HEK293 (cell line): ENCODE data around the gene HPCAL1.

Experiments
- CTCF ChIA-PET: fragments of 350-600 bp; formaldehyde crosslinking; extraction: SDS; loops from one replicate; lab custom pipeline; 2021; ENCODE audit warnings: antibody characterized with exemption; lab: Yijun Ruan, JAX
- POLR2A ChIA-PET: fragments of 300-600 bp; formaldehyde crosslinking; extraction: SDS; loops from one replicate; lab custom pipeline; 2020; ENCODE audit warnings: antibody characterized with exemption, inconsistent platforms; lab: Yijun Ruan, JAX
- H3K27ac ChIP-seq: fragments of 200-500 bp; sonication (Bioruptor generic); 2 replicates; pipeline ENCODE4 v1.5.1; 2014; ENCODE audit warnings: low read depth, low read length, control low read depth, inconsistent platforms; ENCODE audit errors: extremely low read depth
- H3K36me3 ChIP-seq, 2 experiments: fragments of 200-500 bp in 1 of 2; sonication (Bioruptor generic) in 1 of 2; 1 replicate in 1 of 2; 2 replicates in 1 of 2; pipeline ENCODE4 v1.5.1; 2014 to 2017; ENCODE audit warnings: inconsistent platforms in 2 of 2, low read length in 2 of 2; ENCODE audit not compliant: control insufficient read depth in 2 of 2, insufficient read depth in 1 of 2
- H3K4me1 ChIP-seq: fragments of 200-500 bp; sonication (Bioruptor generic); 2 replicates; pipeline ENCODE4 v1.5.1; 2014; ENCODE audit warnings: mild to moderate bottlenecking, low read length, inconsistent platforms; ENCODE audit not compliant: control insufficient read depth, insufficient read depth
- H3K4me3 ChIP-seq: 2 replicates; pipeline ENCODE4 v1.5.1; 2011; ENCODE audit warnings: low read depth, mild to moderate bottlenecking, control low read depth, low read length, moderate library complexity
- H3K9me3 ChIP-seq: fragments of 200-500 bp; sonication (Bioruptor generic); 2 replicates; pipeline ENCODE4 v1.5.1; 2014; ENCODE audit warnings: low read depth, low read length, inconsistent platforms; ENCODE audit not compliant: control insufficient read depth, insufficient read depth
- GFI1B ChIP-seq: fragments of 450-650 bp; formaldehyde crosslinking; IDR thresholded peaks from 2 replicates; pipeline ENCODE4 v1.5.1; 2016; ENCODE audit warnings: missing biosample characterization, missing genetic modification characterization
- GLIS1 ChIP-seq: fragments of 450-650 bp; formaldehyde crosslinking; IDR thresholded peaks from 2 replicates; pipeline ENCODE4 v1.5.1; 2016; ENCODE audit warnings: missing biosample characterization, missing genetic modification characterization
- HOXC10 ChIP-seq: sonication (generic); formaldehyde crosslinking; IDR thresholded peaks from 2 replicates; pipeline ENCODE4 v1.8.1; 2023; ENCODE audit warnings: mild to moderate bottlenecking, missing genetic modification reagents
- HOXD13 ChIP-seq: sonication (generic); formaldehyde crosslinking; IDR thresholded peaks from 2 replicates; pipeline ENCODE4 v1.8.0; 2022; ENCODE audit warnings: missing genetic modification reagents, borderline replicate concordance
- KLF17 ChIP-seq: fragments of 450-650 bp; formaldehyde crosslinking; IDR thresholded peaks from 2 replicates; pipeline ENCODE4 v1.5.1; 2016; ENCODE audit warnings: missing biosample characterization, missing genetic modification characterization
- KLF7 ChIP-seq: fragments of 450-650 bp; formaldehyde crosslinking; IDR thresholded peaks from 2 replicates; pipeline ENCODE4 v1.5.1; 2016; ENCODE audit warnings: missing biosample characterization, missing genetic modification characterization, borderline replicate concordance
- PBX3 ChIP-seq: sonication (generic); formaldehyde crosslinking; IDR thresholded peaks from 2 replicates; pipeline ENCODE4 v1.8.1; 2022; ENCODE audit warnings: mild to moderate bottlenecking, moderate library complexity, missing genetic modification reagents
- PRDM10 ChIP-seq: fragments of 450-650 bp; formaldehyde crosslinking; IDR thresholded peaks from 2 replicates; pipeline ENCODE4 v1.5.1; 2016; ENCODE audit warnings: missing biosample characterization, missing genetic modification characterization
- RBAK ChIP-seq: fragments of 450-650 bp; formaldehyde crosslinking; IDR thresholded peaks from 2 replicates; pipeline ENCODE4 v1.5.1; 2016; ENCODE audit warnings: missing biosample characterization, missing genetic modification characterization
- REPIN1 ChIP-seq: fragments of 450-650 bp; formaldehyde crosslinking; IDR thresholded peaks from 2 replicates; pipeline ENCODE4 v1.5.1; 2017; ENCODE audit warnings: missing biosample characterization, missing genetic modification characterization, low read depth
- SP7 ChIP-seq: fragments of 450-650 bp; formaldehyde crosslinking; IDR thresholded peaks from 2 replicates; pipeline ENCODE4 v1.5.1; 2016; ENCODE audit warnings: missing biosample characterization, missing genetic modification characterization
- ZFP37 ChIP-seq: fragments of 450-650 bp; formaldehyde crosslinking; IDR thresholded peaks from 2 replicates; pipeline ENCODE4 v1.5.1; 2016; ENCODE audit warnings: missing biosample characterization, missing genetic modification characterization
- ZNF174 ChIP-seq: fragments of 450-650 bp; formaldehyde crosslinking; IDR thresholded peaks from 2 replicates; pipeline ENCODE4 v1.5.0; 2017; ENCODE audit warnings: missing biosample characterization, mild to moderate bottlenecking, missing genetic modification characterization
- ZNF175 ChIP-seq: fragments of 450-650 bp; formaldehyde crosslinking; IDR thresholded peaks from 2 replicates; pipeline ENCODE4 v1.5.1; 2016; ENCODE audit warnings: missing biosample characterization, missing genetic modification characterization
- ZNF239 ChIP-seq: fragments of 450-650 bp; formaldehyde crosslinking; IDR thresholded peaks from 2 replicates; pipeline ENCODE4 v1.5.1; 2016; ENCODE audit warnings: missing biosample characterization, missing genetic modification characterization
- ZNF266 ChIP-seq: fragments of 450-650 bp; formaldehyde crosslinking; IDR thresholded peaks from 2 replicates; pipeline ENCODE4 v1.5.1; 2016; ENCODE audit warnings: missing biosample characterization, missing genetic modification characterization, low read depth
- ZNF280C ChIP-seq: fragments of 450-650 bp; formaldehyde crosslinking; IDR thresholded peaks from 2 replicates; pipeline ENCODE4 v1.5.1; 2016; ENCODE audit warnings: missing biosample characterization, missing genetic modification characterization
- ZNF398 ChIP-seq: fragments of 450-650 bp; formaldehyde crosslinking; IDR thresholded peaks from 2 replicates; pipeline ENCODE4 v1.5.1; 2017; ENCODE audit warnings: missing biosample characterization, missing genetic modification characterization
- ZNF501 ChIP-seq: fragments of 450-650 bp; formaldehyde crosslinking; IDR thresholded peaks from 2 replicates; pipeline ENCODE4 v1.5.1; 2016; ENCODE audit warnings: missing biosample characterization, missing genetic modification characterization
- ZNF510 ChIP-seq: fragments of 450-650 bp; formaldehyde crosslinking; IDR thresholded peaks from 2 replicates; pipeline ENCODE4 v1.5.1; 2018; ENCODE audit warnings: mild to moderate bottlenecking, missing genetic modification characterization, missing biosample characterization; ENCODE audit not compliant: insufficient replicate concordance
- ZNF514 ChIP-seq: fragments of 450-650 bp; formaldehyde crosslinking; IDR thresholded peaks from 2 replicates; pipeline ENCODE4 v1.5.1; 2016; ENCODE audit warnings: missing biosample characterization, missing genetic modification characterization
- ZNF530 ChIP-seq: fragments of 450-650 bp; formaldehyde crosslinking; IDR thresholded peaks from 2 replicates; pipeline ENCODE4 v1.5.1; 2016; ENCODE audit warnings: low read depth, missing biosample characterization, missing genetic modification characterization
- ZNF544 ChIP-seq: fragments of 450-650 bp; formaldehyde crosslinking; IDR thresholded peaks from 2 replicates; pipeline ENCODE4 v1.5.0; 2017; ENCODE audit warnings: missing biosample characterization, missing genetic modification characterization
- ZNF596 ChIP-seq: fragments of 450-650 bp; IDR thresholded peaks from 2 replicates; pipeline ENCODE4 v1.5.0; 2018; ENCODE audit warnings: missing biosample characterization, mild to moderate bottlenecking, missing genetic modification characterization, moderate library complexity
- ZNF654 ChIP-seq: fragments of 450-650 bp; formaldehyde crosslinking; IDR thresholded peaks from 2 replicates; pipeline ENCODE4 v1.5.1; 2016; ENCODE audit warnings: low read depth, missing biosample characterization, missing genetic modification characterization
- ZNF768 ChIP-seq: fragments of 450-650 bp; formaldehyde crosslinking; IDR thresholded peaks from 2 replicates; pipeline ENCODE4 v1.5.1; 2018; ENCODE audit warnings: missing biosample characterization, mild to moderate bottlenecking, missing genetic modification characterization
- ZNF792 ChIP-seq: fragments of 450-650 bp; formaldehyde crosslinking; IDR thresholded peaks from 2 replicates; pipeline ENCODE4 v1.5.1; 2016; ENCODE audit warnings: missing biosample characterization, missing genetic modification characterization

HPCAL1 gene

GRCh38 chr2:10471955-10472354, 169.3 kb downstream of the HPCAL1 start:
- POLR2A ChIA-PET = interaction anchor here (1.5 kb wide), 1 partner anchor 8 kb away, joined by 3 read pairs; no protein-coding TSS in a partner anchor
- no peak overlapping the region for H3K27ac ChIP-seq
- no peaks in the 10 kb centered on the region for H3K9me3 ChIP-seq
- no peak overlapping the region for H3K4me3 ChIP-seq
- no peaks in the 10 kb centered on the region for H3K36me3 ChIP-seq
- CTCF ChIA-PET = interaction anchor here (0.5 to 1.1 kb wide), 3 partner anchors 12 to 341 kb away, joined by 3 read pairs; no protein-coding TSS in a partner anchor
- no peak for TF ChIP-seq HOXC10 (CRISPR knock-in tag)
- TF ChIP-seq ZFP37 = no peak
- TF ChIP-seq ZNF266 (tag by site-specific recombination) = no peak
- no peak for TF ChIP-seq KLF17
- TF ChIP-seq ZNF239 = no peak
- TF ChIP-seq REPIN1 (tag by site-specific recombination) = no peak
- TF ChIP-seq ZNF175 (tag by site-specific recombination) = no peak
- no peak for TF ChIP-seq ZNF398
- no peak for TF ChIP-seq GFI1B (tag by site-specific recombination)
- TF ChIP-seq SP7 (tag by site-specific recombination) = no peak
- TF ChIP-seq ZNF654 = no peak
- TF ChIP-seq ZNF596 (tag by site-specific recombination) = no peak
- no peak for TF ChIP-seq ZNF768 (tag by site-specific recombination)
- TF ChIP-seq ZNF501 (tag by site-specific recombination) = no peak
- no peak for TF ChIP-seq ZNF280C
- TF ChIP-seq ZNF174 (tag by site-specific recombination) = no peak
- TF ChIP-seq, all 188 proteins: peak for 0
- no peaks in the 10 kb centered on the region for H3K4me1 ChIP-seq

- H3K4me1 ChIP-seq = no peaks in the 10 kb centered on the region
- POLR2A ChIA-PET = interaction anchor here (1.5 kb wide), 1 partner anchor 9 kb away, joined by 3 read pairs; no protein-coding TSS in a partner anchor
- H3K27ac ChIP-seq = no peak overlapping the region
- H3K36me3 ChIP-seq = no peaks in the 10 kb centered on the region
- H3K4me3 ChIP-seq = no peak overlapping the region
- CTCF ChIA-PET = interaction anchor here (0.6 kb wide), 2 partner anchors 64 to 67 kb away, joined by 3 read pairs; no protein-coding TSS in a partner anchor
- H3K9me3 ChIP-seq = no peaks in the 10 kb centered on the region
- TF ChIP-seq ZNF514 (tag by site-specific recombination) (no peak), RBAK (tag by site-specific recombination) (no peak), ZNF510 (tag by site-specific recombination) (no peak), ZNF544 (no peak), GLIS1 (no peak), KLF7 (no peak), PRDM10 (tag by site-specific recombination) (no peak), PBX3 (no peak), ZNF792 (tag by site-specific recombination) (no peak), ZNF530 (tag by site-specific recombination) (no peak), HOXD13 (CRISPR knock-in tag) (no peak)
Observed at GRCh38 chr2:10473121-10473756, 170.5 kb downstream of the HPCAL1 start.
